PC-3 (cell line): ENCODE data around the gene SCAND1. TPM values are rescaled to one million over a fixed set of nuclear protein-coding genes. Genes with fewer than 3 reads are reported as not detected.
A peak's percentile ranks its signal among the peaks of the same experiment; 100 is the strongest.

Source experiments
- ATAC-seq: fragments of 200-7000 bp; cut with Tn5 transposase; 2 replicates; pipeline ENCODE4 v1.9.1; 2020; ENCODE audit warnings: mild to moderate bottlenecking, moderate library complexity
- BruUV-seq: library from RNA; stranded (reverse); fragments of 400-500 nt; replicated peaks from 2 replicates; lab custom pipeline; 2021; lab: Mats Ljungman, UMichigan
- CTCF ChIA-PET: fragments of 300-600 bp; sonication (Branson Sonifier 250); formaldehyde crosslinking; loops from one replicate; lab custom pipeline; 2022; ENCODE audit warnings: antibody characterized with exemption; lab: Charles Lee
- POLR2A ChIA-PET: fragments of 300-600 bp; sonication (Branson Sonifier 250); formaldehyde crosslinking; loops from one replicate; lab custom pipeline; 2022; ENCODE audit warnings: antibody characterized with exemption; ENCODE audit not compliant: unreplicated experiment; lab: Charles Lee
- DNase-seq: peaks from one replicate; pipeline ENCODE4 v3.0.0-alpha.2; 2015
- H2AFZ ChIP-seq: fragments of 300-600 bp; sonication (generic); 2 replicates; pipeline ENCODE4 v1.6.0; 2016; ENCODE audit warnings: antibody characterized with exemption, low read length
- H3F3A ChIP-seq: fragments of 300-600 bp; sonication (generic); one replicate; pipeline ENCODE4 v1.6.0; 2017; ENCODE audit warnings: antibody characterized with exemption, low read length, control low read depth, mild to moderate bottlenecking; ENCODE audit not compliant: unreplicated experiment
- H3K27ac ChIP-seq: fragments of 300-600 bp; sonication (generic); 2 replicates; pipeline ENCODE4 v1.5.1; 2016; ENCODE audit warnings: mild to moderate bottlenecking, low read length
- H3K27me3 ChIP-seq: fragments of 300-600 bp; sonication (generic); 2 replicates; pipeline ENCODE4 v1.6.1; 2016; ENCODE audit warnings: low read length, mixed read lengths
- H3K36me3 ChIP-seq: fragments of 300-600 bp; sonication (generic); 2 replicates; pipeline ENCODE4 v1.6.1; 2016; ENCODE audit warnings: low read depth, mixed run types, low read length, mixed read lengths
- H3K4me1 ChIP-seq: fragments of 300-600 bp; sonication (generic); 2 replicates; pipeline ENCODE4 v1.5.1; 2016; ENCODE audit warnings: low read length; ENCODE audit not compliant: insufficient read depth
- H3K4me2 ChIP-seq: fragments of 300-600 bp; sonication (generic); 2 replicates; pipeline ENCODE4 v1.6.0; 2016; ENCODE audit warnings: low read length
- H3K4me3 ChIP-seq: fragments of 300-600 bp; sonication (generic); 2 replicates; pipeline ENCODE4 v1.5.1; 2016; ENCODE audit warnings: mild to moderate bottlenecking, low read length, mixed read lengths
- H3K79me2 ChIP-seq: fragments of 300-600 bp; sonication (generic); 2 replicates; pipeline ENCODE4 v1.6.1; 2017; ENCODE audit warnings: low read length, mixed read lengths
- H3K9ac ChIP-seq: fragments of 300-600 bp; sonication (generic); 2 replicates; pipeline ENCODE4 v1.6.0; 2016; ENCODE audit warnings: mild to moderate bottlenecking, low read length
- H3K9me2 ChIP-seq: fragments of 300-600 bp; sonication (generic); replicated peaks from 2 replicates; pipeline ENCODE4 v1.6.1; 2016; ENCODE audit warnings: mixed run types, low read length, mixed read lengths
- H3K9me3 ChIP-seq: fragments of 300-600 bp; sonication (generic); 2 replicates; pipeline ENCODE4 v1.6.1; 2016; ENCODE audit warnings: low read length, mixed read lengths
- H4K20me1 ChIP-seq: fragments of 300-600 bp; sonication (generic); 2 replicates; pipeline ENCODE4 v1.6.1; 2016; ENCODE audit warnings: low read length, mixed read lengths
- CTCF ChIP-seq: fragments of 300-600 bp; sonication (generic); conservative IDR thresholded peaks from 2 replicates; pipeline ENCODE4 v1.5.1; 2017; ENCODE audit warnings: antibody characterized with exemption, low read depth, mild to moderate bottlenecking, low read length
- EZH2 ChIP-seq: fragments of 300-600 bp; sonication (generic); IDR thresholded peaks from one replicate; pipeline ENCODE4 v1.6.1; 2017; ENCODE audit warnings: antibody characterized with exemption, mild to moderate bottlenecking, low read length; ENCODE audit not compliant: unreplicated experiment
- EZH2phosphoT487 ChIP-seq: fragments of 300-600 bp; sonication (generic); IDR thresholded peaks from 2 replicates; pipeline ENCODE4 v1.6.1; 2018; ENCODE audit warnings: mild to moderate bottlenecking, antibody characterized with exemption, low read length, borderline replicate concordance
- intact Hi-C: fragments of 100-400 bp; cut with micrococcal nuclease; formaldehyde crosslinking; loops from 2 replicates; pipeline ENCODE4 v1.9.0; 2023
- total RNA-seq: library from RNA; depleted of rRNA; stranded (reverse); fragments of >200 nt; gene quantifications from 2 replicates; pipeline ENCODE4 v1.2.3, GENCODE V29; 2014

Gene SCAND1
- total RNA-seq, 1 experiment from 2014 or later: 90.9 TPM

- POLR2A ChIA-PET: no interaction called here
- Histone ChIP-seq H3K27me3 (no peaks in the 10 kb centered on the region), H3K4me1 (peaks cover 12% of the 10 kb centered on the region), H3K9me2 (no peaks in the 10 kb centered on the region), H3K9me3 (no peaks in the 10 kb centered on the region), H3F3A (no peaks in the 10 kb centered on the region), H3K4me2 (no peak overlapping the region), H3K27ac (no peak overlapping the region), H3K79me2 (no peaks in the 10 kb centered on the region), H3K9ac (no peak overlapping the region), H3K4me3 (no peak overlapping the region), H4K20me1 (no peaks in the 10 kb centered on the region), H2AFZ (no peak overlapping the region), H3K36me3 (no peaks in the 10 kb centered on the region)
- CTCF ChIA-PET: no interaction called here
- ATAC-seq (no peak), DNase-seq (no peak)
- intact Hi-C loops: no loop called here
- TF ChIP-seq EZH2 (no peak), EZH2phosphoT487 (no peak), CTCF (no peak)
- no TSS peak for BruUV-seq
Observed at GRCh38 chr20:35981969-35982368, 27.7 kb upstream of the SCAND1 start.

GRCh38 chr20:35979544-35979943 is 25.2 kb upstream of the SCAND1 start:
- intact Hi-C loops: no loop called here
- Histone ChIP-seq H3K79me2 (no peaks in the 10 kb centered on the region), H3K4me1 (no peaks in the 10 kb centered on the region; the same call in 1 of the 2 replicates), H3K36me3 (no peaks in the 10 kb centered on the region), H3K4me2 (no peak overlapping the region), H3K27me3 (no peaks in the 10 kb centered on the region), H3K4me3 (no peak overlapping the region), H4K20me1 (no peaks in the 10 kb centered on the region), H2AFZ (no peak overlapping the region), H3K27ac (no peak overlapping the region), H3K9me3 (no peaks in the 10 kb centered on the region), H3K9ac (no peak overlapping the region), H3K9me2 (no peaks in the 10 kb centered on the region), H3F3A (no peaks in the 10 kb centered on the region)
- no TSS peak for BruUV-seq
- 0 out of 2 replicates have a peak, but pooled peaks have one; percentile 33 for ATAC-seq
- CTCF ChIA-PET: no interaction called here
- POLR2A ChIA-PET: interaction anchor here (0.6 kb wide), 1 partner anchor 173 kb away, joined by 3 read pairs; no protein-coding TSS in a partner anchor
- peak; percentile 15 for DNase-seq
- TF ChIP-seq CTCF (no peak), EZH2 (no peak), EZH2phosphoT487 (no peak)

GRCh38 chr20:35978041-35978513 is 23.8 kb upstream of the SCAND1 start:
- BruUV-seq: no TSS peak
- H3K9me3 ChIP-seq: no peaks in the 10 kb centered on the region
- no peaks in the 10 kb centered on the region for H3K27me3 ChIP-seq
- H3K4me1 ChIP-seq: no peaks in the 10 kb centered on the region; the same call in 1 of the 2 replicates
- no peak overlapping the region for H3K4me2 ChIP-seq
- no peak overlapping the region for H3K27ac ChIP-seq
- CTCF ChIA-PET: interaction anchor here (0.6 kb wide), 1 partner anchor 12 kb away, joined by 5 read pairs; no protein-coding TSS in a partner anchor
- no peaks in the 10 kb centered on the region for H3F3A ChIP-seq
- intact Hi-C loops: no loop called here
- no peaks in the 10 kb centered on the region for H3K79me2 ChIP-seq
- no peak for ATAC-seq
- H3K4me3 ChIP-seq: no peak overlapping the region
- no peaks in the 10 kb centered on the region for H3K9me2 ChIP-seq
- H3K36me3 ChIP-seq: no peaks in the 10 kb centered on the region
- TF ChIP-seq CTCF (no peak), EZH2 (no peak), EZH2phosphoT487 (no peak)
- no peak overlapping the region for H2AFZ ChIP-seq
- no peaks in the 10 kb centered on the region for H4K20me1 ChIP-seq
- DNase-seq: no peak
- H3K9ac ChIP-seq: no peak overlapping the region
- POLR2A ChIA-PET: no interaction called here
